OCI-LY7 (cell line): ENCODE data around the gene TBC1D2B. TPM values are rescaled to one million over a fixed set of nuclear protein-coding genes. Genes with fewer than 3 reads are reported as not detected.
"Not testable (repeated sequence)": the region's sequence is repeated elsewhere in the genome, so short reads cannot be mapped to it uniquely, and the experiment has no call there.

Experiments
- BruUV-seq: library from RNA; stranded (reverse); fragments of 400-500 nt; replicated peaks from 2 replicates; lab custom pipeline; 2021; lab: Mats Ljungman, UMichigan
- CTCF ChIA-PET: fragments of 300-600 bp; sonication (Branson Sonifier 250); formaldehyde crosslinking; loops from one replicate; lab custom pipeline; 2022; ENCODE audit warnings: antibody characterized with exemption; ENCODE audit not compliant: unreplicated experiment; lab: Charles Lee
- POLR2A ChIA-PET: fragments of 300-600 bp; sonication (Branson Sonifier 250); formaldehyde crosslinking; loops from one replicate; lab custom pipeline; 2022; ENCODE audit warnings: antibody characterized with exemption; lab: Charles Lee
- DNase-seq: peaks from one replicate; pipeline ENCODE4 v3.0.0-alpha.2; 2015; ENCODE audit warnings: low spot score
- H2AFZ ChIP-seq: fragments of 200-600 bp; sonication (generic), shearing (Covaris generic); 2 replicates; pipeline ENCODE4 v1.6.1; 2014; ENCODE audit warnings: mild to moderate bottlenecking, antibody characterized with exemption, low read length, moderate library complexity
- H3K27ac ChIP-seq: fragments of 200-600 bp; sonication (generic); 2 replicates; pipeline ENCODE4 v1.5.1; 2014; ENCODE audit warnings: mixed run types, low read depth, mild to moderate bottlenecking, moderate library complexity, low read length, inconsistent platforms; ENCODE audit not compliant: poor library complexity, severe bottlenecking
- H3K36me3 ChIP-seq: fragments of 200-600 bp; sonication (generic); 2 replicates; pipeline ENCODE4 v1.6.1; 2014; ENCODE audit warnings: mild to moderate bottlenecking, antibody characterized with exemption, low read length, moderate library complexity, mixed read lengths; ENCODE audit not compliant: insufficient read depth
- H3K4me1 ChIP-seq: fragments of 200-600 bp; sonication (generic); 2 replicates; pipeline ENCODE4 v1.5.1; 2014; ENCODE audit warnings: mild to moderate bottlenecking, low read length; ENCODE audit not compliant: insufficient read depth, poor library complexity, severe bottlenecking
- H3K4me2 ChIP-seq: fragments of 200-600 bp; sonication (generic); 2 replicates; pipeline ENCODE4 v1.6.1; 2014; ENCODE audit warnings: mild to moderate bottlenecking, low read length
- H3K4me3 ChIP-seq: fragments of 200-600 bp; sonication (generic); 2 replicates; pipeline ENCODE4 v1.5.1; 2014; ENCODE audit warnings: mild to moderate bottlenecking, low read depth, low read length; ENCODE audit not compliant: poor library complexity, severe bottlenecking
- H3K79me2 ChIP-seq: fragments of 200-600 bp; sonication (generic); 2 replicates; pipeline ENCODE4 v1.6.1; 2016; ENCODE audit warnings: low read depth, mild to moderate bottlenecking, low read length, moderate library complexity, mixed read lengths; ENCODE audit not compliant: insufficient read depth
- H3K9me2 ChIP-seq: fragments of 200-600 bp; sonication (generic); 2 replicates; pipeline ENCODE4 v1.6.1; 2016; ENCODE audit warnings: mild to moderate bottlenecking, low read length, mixed read lengths; ENCODE audit not compliant: insufficient read depth
- H3K9me3 ChIP-seq: fragments of 200-600 bp; sonication (generic); 2 replicates; pipeline ENCODE4 v1.6.1; 2014; ENCODE audit warnings: mild to moderate bottlenecking, mixed run types, low read length, mixed read lengths
- H4K20me1 ChIP-seq: fragments of 200-600 bp; sonication (generic); 2 replicates; pipeline ENCODE4 v1.6.1; 2014; ENCODE audit warnings: mild to moderate bottlenecking, antibody characterized with exemption, low read length, moderate library complexity, mixed read lengths; ENCODE audit not compliant: insufficient read depth
- EZH2phosphoT487 ChIP-seq: fragments of 200-600 bp; sonication (generic); IDR thresholded peaks from 2 replicates; pipeline ENCODE4 v1.6.1; 2018; ENCODE audit warnings: low read depth, borderline replicate concordance, mild to moderate bottlenecking, mixed run types, antibody characterized with exemption, low read length, moderate library complexity, mixed read lengths
- intact Hi-C: fragments of 100-400 bp; cut with micrococcal nuclease; formaldehyde crosslinking; loops from one replicate; pipeline ENCODE4 v1.10.0; 2022; ENCODE audit not compliant: unreplicated experiment
- total RNA-seq, 2 experiments: library from RNA; depleted of rRNA in 1 of 2; stranded (reverse); fragments of >200 nt in 1 of 2; shearing (Covaris generic) in 1 of 2; gene quantifications; 2 replicates each; pipeline ENCODE4 v1.2.3, GENCODE V29; 2014 to 2022
- TF ChIP-seq, protein P1 (sequence below): fragments of 200-600 bp; sonication (generic); conservative IDR thresholded peaks from 2 replicates; pipeline ENCODE4 v1.5.1; 2014; ENCODE audit warnings: mild to moderate bottlenecking, antibody characterized with exemption, low read length, moderate library complexity, mixed read lengths

TBC1D2B gene
- total RNA-seq, 2 experiments from 2014 or later, result 30.9 to 41.5 TPM

GRCh38 chr15:77971875-77972274 is 105.6 kb downstream of the TBC1D2B start:
- H3K79me2 ChIP-seq, H4K20me1 ChIP-seq, H3K4me1 ChIP-seq, DNase-seq, POLR2A ChIA-PET, intact Hi-C loops, H3K9me3 ChIP-seq, H3K4me3 ChIP-seq, BruUV-seq, H2AFZ ChIP-seq, H3K27ac ChIP-seq, H3K36me3 ChIP-seq, H3K4me2 ChIP-seq, CTCF ChIA-PET, H3K9me2 ChIP-seq: not testable (repeated sequence)

DNA sequence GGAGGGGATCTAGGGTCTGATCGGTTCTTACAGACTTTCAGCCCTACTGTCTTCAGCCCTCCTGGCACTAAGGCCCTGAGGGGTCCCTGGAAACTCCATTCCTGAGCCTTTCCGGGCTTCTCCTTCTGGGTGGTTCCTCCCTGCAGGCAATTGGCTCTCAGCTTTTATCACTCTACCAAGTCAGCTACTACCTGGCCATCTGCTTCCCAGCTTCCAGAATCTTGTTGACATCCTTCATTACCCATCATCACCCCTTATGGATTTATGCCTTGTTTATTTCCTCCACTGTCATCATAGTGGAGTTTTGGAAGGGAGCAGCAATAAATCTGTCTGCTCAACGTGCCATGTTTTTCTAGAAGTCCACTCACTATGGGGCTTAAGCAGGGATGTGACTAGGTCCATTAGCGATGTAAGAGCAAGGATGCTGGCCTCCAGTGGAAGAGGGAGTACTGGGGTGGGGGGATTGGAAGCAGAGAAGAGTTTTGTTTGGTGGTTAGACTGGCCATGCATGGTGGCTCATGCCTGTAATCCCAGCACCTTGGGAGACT is 106.6 kb downstream of the TBC1D2B start:
- CTCF ChIA-PET, H3K79me2 ChIP-seq, intact Hi-C loops, H3K4me3 ChIP-seq, H3K9me2 ChIP-seq, H3K4me2 ChIP-seq, H3K4me1 ChIP-seq, POLR2A ChIA-PET, BruUV-seq, H3K36me3 ChIP-seq, H2AFZ ChIP-seq, H3K9me3 ChIP-seq, DNase-seq, H4K20me1 ChIP-seq, H3K27ac ChIP-seq: not testable (repeated sequence)

DNA sequence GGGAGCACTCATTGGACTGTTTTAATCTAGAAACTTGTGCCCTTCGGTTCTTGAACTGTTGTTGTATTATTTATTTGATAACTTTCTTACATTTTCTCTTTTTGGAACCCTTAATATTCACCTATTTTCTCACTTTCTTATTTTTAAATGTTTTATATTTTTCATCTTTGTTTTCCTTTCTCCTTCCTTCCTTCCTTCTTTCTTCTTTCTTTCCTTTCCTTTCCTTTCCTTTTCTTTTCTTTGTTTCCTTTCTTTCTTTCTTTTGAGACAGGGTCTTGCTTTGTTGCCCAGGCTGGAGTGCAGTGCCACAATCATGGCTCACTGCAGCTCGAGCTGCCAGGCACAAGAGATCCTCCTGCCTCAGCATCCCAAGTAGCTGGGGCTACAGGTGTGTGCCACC is 108.5 kb downstream of the TBC1D2B start:
- no peak overlapping the region for H3K4me2 ChIP-seq
- H3K9me3 ChIP-seq, result 0 out of 2 replicates have a peak, but pooled peaks cover 6% of the 10 kb centered on the region
- no peak overlapping the region for H3K27ac ChIP-seq
- intact Hi-C loops, result no loop called here
- TF ChIP-seq EZH2phosphoT487, result no peak
- TF ChIP-seq, protein P1, sequence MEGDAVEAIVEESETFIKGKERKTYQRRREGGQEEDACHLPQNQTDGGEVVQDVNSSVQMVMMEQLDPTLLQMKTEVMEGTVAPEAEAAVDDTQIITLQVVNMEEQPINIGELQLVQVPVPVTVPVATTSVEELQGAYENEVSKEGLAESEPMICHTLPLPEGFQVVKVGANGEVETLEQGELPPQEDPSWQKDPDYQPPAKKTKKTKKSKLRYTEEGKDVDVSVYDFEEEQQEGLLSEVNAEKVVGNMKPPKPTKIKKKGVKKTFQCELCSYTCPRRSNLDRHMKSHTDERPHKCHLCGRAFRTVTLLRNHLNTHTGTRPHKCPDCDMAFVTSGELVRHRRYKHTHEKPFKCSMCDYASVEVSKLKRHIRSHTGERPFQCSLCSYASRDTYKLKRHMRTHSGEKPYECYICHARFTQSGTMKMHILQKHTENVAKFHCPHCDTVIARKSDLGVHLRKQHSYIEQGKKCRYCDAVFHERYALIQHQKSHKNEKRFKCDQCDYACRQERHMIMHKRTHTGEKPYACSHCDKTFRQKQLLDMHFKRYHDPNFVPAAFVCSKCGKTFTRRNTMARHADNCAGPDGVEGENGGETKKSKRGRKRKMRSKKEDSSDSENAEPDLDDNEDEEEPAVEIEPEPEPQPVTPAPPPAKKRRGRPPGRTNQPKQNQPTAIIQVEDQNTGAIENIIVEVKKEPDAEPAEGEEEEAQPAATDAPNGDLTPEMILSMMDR, result no peak
- H3K79me2 ChIP-seq, result no peaks in the 10 kb centered on the region
- CTCF ChIA-PET, result interaction anchor here (1.2 kb wide), 1 partner anchor 140 kb away, joined by 4 read pairs; no protein-coding TSS in a partner anchor
- no peak overlapping the region for H3K4me3 ChIP-seq
- no peaks in the 10 kb centered on the region for H4K20me1 ChIP-seq
- H2AFZ ChIP-seq, result no peak overlapping the region
- DNase-seq, result no peak
- peaks cover 5% of the 10 kb centered on the region for H3K4me1 ChIP-seq
- POLR2A ChIA-PET, result no interaction called here
- H3K36me3 ChIP-seq, result no peaks in the 10 kb centered on the region
- no TSS peak for BruUV-seq
- H3K9me2 ChIP-seq, result no peaks in the 10 kb centered on the region

GRCh38 chr15:77967798-77968197 is 109.7 kb downstream of the TBC1D2B start:
- no peak overlapping the region for H2AFZ ChIP-seq
- no peaks in the 10 kb centered on the region for H3K9me2 ChIP-seq
- 0 out of 2 replicates have a peak, but pooled peaks cover 6% of the 10 kb centered on the region for H3K9me3 ChIP-seq
- DNase-seq, result no peak
- H3K4me1 ChIP-seq, result peaks cover 7% of the 10 kb centered on the region
- no peaks in the 10 kb centered on the region for H4K20me1 ChIP-seq
- no peaks in the 10 kb centered on the region for H3K36me3 ChIP-seq
- intact Hi-C loops, result loop anchor here (2.0 kb wide), 2 partner anchors 33 to 273 kb away; no protein-coding TSS in a partner anchor
- CTCF ChIA-PET, result no interaction called here
- TF ChIP-seq, protein P1, result no peak
- TF ChIP-seq EZH2phosphoT487, result no peak
- no peaks in the 10 kb centered on the region for H3K79me2 ChIP-seq
- no peak overlapping the region for H3K4me3 ChIP-seq
- no peak overlapping the region for H3K4me2 ChIP-seq
- H3K27ac ChIP-seq, result no peak overlapping the region
- POLR2A ChIA-PET, result interaction anchor here (0.7 kb wide), 1 partner anchor 272 kb away, joined by 3 read pairs; no protein-coding TSS in a partner anchor
- BruUV-seq, result no TSS peak

GRCh38 chr15:77967235-77967615 is 110.3 kb downstream of the TBC1D2B start:
- ChIA-PET CTCF (interaction anchor here (0.6 to 0.7 kb wide), 2 partner anchors 57 to 272 kb away, joined by 3 read pairs; no protein-coding TSS in a partner anchor), POLR2A (interaction anchor here (0.7 kb wide), 1 partner anchor 273 kb away, joined by 3 read pairs; no protein-coding TSS in a partner anchor)
- not testable (repeated sequence) for H2AFZ ChIP-seq, H3K36me3 ChIP-seq, H3K9me3 ChIP-seq, DNase-seq, H3K79me2 ChIP-seq, H3K4me1 ChIP-seq, H3K4me2 ChIP-seq, H3K4me3 ChIP-seq, H3K9me2 ChIP-seq, BruUV-seq, H3K27ac ChIP-seq, H4K20me1 ChIP-seq
- intact Hi-C loops, result loop anchor here (2.0 kb wide), 2 partner anchors 34 to 274 kb away; no protein-coding TSS in a partner anchor
